ENCODE measurements around the gene CHST13.

CHST13 gene

GRCh38 chr3:126523745-126524428 lies at the start of gene CHST13:
TSS of gene CHST13 (plus strand) at chr3:126524155. CDS start at chr3:126524333, 178 bp downstream.
- no peak for TF ChIP-seq CTCF (IDR thresholded peaks at IDR 0.05; ENCODE audit: borderline replicate concordance, control extremely low read depth, extremely low read depth, insufficient read depth, missing control alignments)
- no peak for DNase-seq (ENCODE audit: low spot score)
- in situ Hi-C loops (cut with MboI; ENCODE audit: low sequenced_read_pairs, unreplicated experiment): no loop called here

- DNase-seq (ENCODE audit: low spot score): peak; percentile 68
- no peak for TF ChIP-seq CTCF (IDR thresholded peaks at IDR 0.05; ENCODE audit: borderline replicate concordance, control extremely low read depth, extremely low read depth, insufficient read depth, missing control alignments)
- in situ Hi-C loops (cut with MboI; ENCODE audit: low sequenced_read_pairs, unreplicated experiment): no loop called here
These were observed 49.2 kb upstream of the CHST13 start for GRCh38 chr3:126474498-126475412.

DNA sequence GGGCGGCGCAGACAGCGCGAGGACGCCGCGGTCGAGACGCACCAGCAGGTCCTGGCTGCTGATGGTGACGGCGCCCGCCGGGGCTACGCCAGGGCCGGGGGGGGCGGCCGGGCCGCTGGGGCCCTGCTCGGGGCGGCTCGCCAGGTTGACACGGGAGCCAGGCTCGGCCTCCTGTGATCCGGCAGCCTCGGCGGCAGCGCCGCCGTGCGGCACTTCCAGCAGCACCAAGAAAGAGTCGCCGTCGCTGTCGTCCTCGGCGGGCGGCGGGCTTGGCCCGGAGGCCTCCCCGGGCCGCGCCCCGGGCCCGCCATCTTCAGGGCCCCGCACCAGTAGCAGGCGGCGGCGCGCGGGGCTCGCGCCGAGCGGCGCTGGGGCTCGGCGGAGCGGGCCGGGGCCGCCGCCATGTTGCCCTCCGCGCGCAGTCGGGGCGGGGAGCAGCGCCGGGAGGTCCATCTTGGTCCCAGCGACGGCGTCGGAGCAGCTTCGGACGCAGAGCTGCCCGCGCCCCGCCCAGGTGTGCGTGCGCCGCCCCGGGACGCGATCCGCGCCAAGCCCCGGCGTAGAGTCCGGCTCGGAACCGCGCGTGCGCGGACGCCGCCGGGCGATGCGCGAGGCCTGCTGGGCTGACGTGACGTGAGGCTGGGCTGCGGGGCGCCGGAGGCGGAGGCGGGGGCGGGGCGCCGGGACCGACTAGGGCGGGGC lies 48.4 kb upstream of the CHST13 start, which contains the start of gene ZXDC:
Gene ZXDC, minus strand, starts transcription at position 479 of the 702 bp plus-strand sequence. Its CDS starts 26 bp downstream, at position 453.
- in situ Hi-C loops (cut with MboI; ENCODE audit: low sequenced_read_pairs, unreplicated experiment): no loop called here
- peak; percentile 100 for DNase-seq (ENCODE audit: low spot score)
- TF ChIP-seq CTCF (IDR thresholded peaks at IDR 0.05; ENCODE audit: borderline replicate concordance, control extremely low read depth, extremely low read depth, insufficient read depth, missing control alignments): peak; percentile 81

- in situ Hi-C loops (cut with MboI; ENCODE audit: low sequenced_read_pairs, unreplicated experiment): no loop called here
- no peak for TF ChIP-seq CTCF (IDR thresholded peaks at IDR 0.05; ENCODE audit: borderline replicate concordance, control extremely low read depth, extremely low read depth, insufficient read depth, missing control alignments)
- DNase-seq (ENCODE audit: low spot score): no peak
These were observed 47.5 kb upstream of the CHST13 start for GRCh38 chr3:126476166-126477060.

DNA sequence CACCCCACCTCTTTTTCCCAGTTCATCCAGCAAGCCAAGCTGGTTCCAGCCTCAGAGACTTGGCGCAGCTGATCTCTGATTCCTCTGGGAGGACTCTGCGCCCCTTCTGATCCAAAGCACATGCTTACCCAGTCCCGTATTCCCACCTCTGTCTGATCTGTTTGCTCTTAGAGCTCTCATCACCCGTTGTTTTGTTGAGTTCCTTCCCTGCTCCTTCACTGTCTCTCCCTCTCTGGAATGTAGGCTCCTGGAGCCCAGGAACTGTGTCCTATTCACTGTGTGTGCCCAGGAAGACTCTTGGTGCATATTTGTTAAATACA lies 46.9 kb upstream of the CHST13 start:
- DNase-seq (ENCODE audit: low spot score): no peak
- TF ChIP-seq CTCF (IDR thresholded peaks at IDR 0.05; ENCODE audit: borderline replicate concordance, control extremely low read depth, extremely low read depth, insufficient read depth, missing control alignments): no peak
- in situ Hi-C loops (cut with MboI; ENCODE audit: low sequenced_read_pairs, unreplicated experiment): no loop called here
